SK-N-SH (cell line): Measurements from ENCODE around the gene ANO3. TPM values are rescaled to one million over a fixed set of nuclear protein-coding genes. Genes with fewer than 3 reads are reported as not detected.
"Not testable (repeated sequence)": the region's sequence is repeated elsewhere in the genome, so short reads cannot be mapped to it uniquely, and the experiment has no call there.

Experiments
- CTCF ChIA-PET: fragments of 300-600, 350-600 bp; formaldehyde crosslinking; extraction: SDS; loops from one replicate; lab custom pipeline; 2021; lab: Yijun Ruan, JAX
- POLR2A ChIA-PET: fragments of 350-600 bp; sonication (Branson Sonifier 250); formaldehyde crosslinking; extraction: SDS; loops from one replicate; lab custom pipeline; 2020; ENCODE audit warnings: antibody characterized with exemption, inconsistent platforms; lab: Yijun Ruan, JAX
- DNase-seq: peaks from one replicate; pipeline ENCODE4 v3.0.0; 2012
- H2AFZ ChIP-seq: fragments of 200-600 bp; sonication (generic); 2 replicates; pipeline ENCODE4 v1.8.1; 2016; ENCODE audit warnings: antibody characterized with exemption, mild to moderate bottlenecking, low read depth
- H3F3A ChIP-seq: fragments of 200-600 bp; sonication (generic); replicated peaks from 2 replicates; pipeline ENCODE3; 2016; ENCODE audit warnings: antibody characterized with exemption, mild to moderate bottlenecking; ENCODE audit not compliant: insufficient read depth
- H3K27ac ChIP-seq, 2 experiments: fragments of 200-500 bp in 1 of 2; fragments of 200-600 bp in 1 of 2; sonication (Bioruptor generic) in 1 of 2; sonication (generic), shearing (Covaris generic) in 1 of 2; 2 replicates each; pipeline versions ENCODE4 v1.5.1 to v1.6.1; 2014 to 2016; ENCODE audit warnings: low read depth in 2 of 2, inconsistent platforms in 1 of 2, low read length in 1 of 2, mild to moderate bottlenecking in 1 of 2, mixed read lengths in 1 of 2
- H3K27me3 ChIP-seq: fragments of 200-600 bp; sonication (generic), shearing (Covaris generic); 2 replicates; pipeline ENCODE4 v1.6.1; 2016; ENCODE audit warnings: mixed run types; ENCODE audit not compliant: insufficient read depth
- H3K36me3 ChIP-seq, 2 experiments: fragments of 200-500 bp in 1 of 2; fragments of 200-600 bp in 1 of 2; sonication (Bioruptor generic) in 1 of 2; sonication (generic) in 1 of 2; replicated peaks in 1 of 2; 2 replicates each; pipeline versions ENCODE3 to v1.5.1; 2014 to 2016; ENCODE audit warnings: low read length in 1 of 2, mild to moderate bottlenecking in 1 of 2; ENCODE audit not compliant: insufficient read depth in 2 of 2, control insufficient read depth in 1 of 2
- H3K4me1 ChIP-seq, 2 experiments: fragments of 200-500 bp in 1 of 2; fragments of 200-600 bp in 1 of 2; sonication (Bioruptor generic) in 1 of 2; sonication (generic), shearing (Covaris generic) in 1 of 2; 2 replicates each; pipeline versions ENCODE4 v1.5.1 to v1.6.1; 2014 to 2016; ENCODE audit warnings: low read depth in 1 of 2, low read length in 1 of 2, mixed run types in 1 of 2; ENCODE audit not compliant: insufficient read depth in 2 of 2, control insufficient read depth in 1 of 2
- H3K4me2 ChIP-seq: fragments of 200-600 bp; sonication (generic), shearing (Covaris generic); 2 replicates; pipeline ENCODE4 v1.6.1; 2017; ENCODE audit warnings: mixed run types
- H3K4me3 ChIP-seq, 2 experiments: fragments of 200-500 bp in 1 of 2; fragments of 200-600 bp in 1 of 2; sonication (Bioruptor generic) in 1 of 2; sonication (generic), shearing (Covaris generic) in 1 of 2; 2 replicates each; pipeline versions ENCODE4 v1.5.1 to v1.8.1; 2014 to 2016; ENCODE audit warnings: low read depth in 2 of 2, inconsistent platforms in 1 of 2, low read length in 1 of 2, mild to moderate bottlenecking in 1 of 2, mixed read lengths in 1 of 2, moderate library complexity in 1 of 2
- H3K79me2 ChIP-seq: fragments of 200-600 bp; sonication (generic); 2 replicates; pipeline ENCODE4 v1.8.1; 2017; ENCODE audit warnings: mild to moderate bottlenecking; ENCODE audit not compliant: insufficient read depth
- H3K9ac ChIP-seq: fragments of 200-600 bp; sonication (generic); 2 replicates; pipeline ENCODE4 v1.6.1; 2017; ENCODE audit warnings: mixed run types
- H3K9me2 ChIP-seq: fragments of 200-600 bp; sonication (generic); 2 replicates; pipeline ENCODE4 v1.6.1; 2017; ENCODE audit warnings: mixed run types
- H3K9me3 ChIP-seq: fragments of 200-600 bp; sonication (generic); 2 replicates; pipeline ENCODE4 v1.6.1; 2017; ENCODE audit warnings: mixed run types, mild to moderate bottlenecking, moderate library complexity
- H4K20me1 ChIP-seq: fragments of 200-600 bp; sonication (generic); 2 replicates; pipeline ENCODE4 v1.6.1; 2017; ENCODE audit warnings: mild to moderate bottlenecking, mixed run types; ENCODE audit not compliant: insufficient read depth
- GABPA ChIP-seq: IDR thresholded peaks from 2 replicates; pipeline ENCODE4 v1.4.0; 2012; ENCODE audit warnings: low read depth, mild to moderate bottlenecking
- GATA2 ChIP-seq: sonication (generic); formaldehyde crosslinking; IDR thresholded peaks from 2 replicates; pipeline ENCODE4 v1.5.0; 2020; ENCODE audit warnings: mild to moderate bottlenecking, missing genetic modification reagents
- JUND ChIP-seq: IDR thresholded peaks from 2 replicates; pipeline ENCODE4 v1.4.0; 2012
- MEF2A ChIP-seq: IDR thresholded peaks from 2 replicates; pipeline ENCODE4 v1.4.0; 2012; ENCODE audit warnings: low read depth, borderline replicate concordance
- MXI1 ChIP-seq: IDR thresholded peaks from 2 replicates; pipeline ENCODE4 v1.6.1; 2012; ENCODE audit warnings: mild to moderate bottlenecking, low read depth, low read length, improper control_type of control experiment
- NRF1 ChIP-seq: IDR thresholded peaks from 2 replicates; pipeline ENCODE4 v1.6.1; 2012; ENCODE audit warnings: low read depth, mild to moderate bottlenecking, low read length
- POLR2AphosphoS5 ChIP-seq: IDR thresholded peaks from 2 replicates; pipeline ENCODE4 v1.6.1; 2012; ENCODE audit warnings: low read depth, low read length
- RCOR1 ChIP-seq: fragments of 150-350 bp; IDR thresholded peaks from 2 replicates; pipeline ENCODE4 v1.6.1; 2017; ENCODE audit warnings: antibody characterized with exemption, low read length
- TEAD4 ChIP-seq: IDR thresholded peaks from 2 replicates; pipeline ENCODE4 v1.4.0; 2012; ENCODE audit warnings: mild to moderate bottlenecking, borderline replicate concordance; ENCODE audit not compliant: insufficient read depth
- WGBS: methylation state at CpG from one replicate; pipeline ENCODE4 v1.1.6; 2017; ENCODE audit warnings: low lambda C conversion rate; 5-methylcytosine and 5-hydroxymethylcytosine counted together
- polyA plus RNA-seq, 3 experiments: library from polyadenylated mRNA; depleted of rRNA; stranded (reverse); fragments of >200 nt; gene quantifications; 2 replicates each; pipeline ENCODE4 v1.2.3, GENCODE V29; 2012
- TF ChIP-seq, protein P1 (sequence below): IDR thresholded peaks from 2 replicates; pipeline ENCODE4 v1.4.0; 2012; ENCODE audit warnings: low read depth, borderline replicate concordance
- TF ChIP-seq, protein P2 (sequence below): IDR thresholded peaks from 2 replicates; pipeline ENCODE4 v1.6.1; 2012; ENCODE audit warnings: mild to moderate bottlenecking, low read depth, low read length, moderate library complexity

The ANO3 gene
- polyA plus RNA-seq, 1 of the 3 experiments (the other 2 are of a cell fraction), result 0.13 TPM

DNA sequence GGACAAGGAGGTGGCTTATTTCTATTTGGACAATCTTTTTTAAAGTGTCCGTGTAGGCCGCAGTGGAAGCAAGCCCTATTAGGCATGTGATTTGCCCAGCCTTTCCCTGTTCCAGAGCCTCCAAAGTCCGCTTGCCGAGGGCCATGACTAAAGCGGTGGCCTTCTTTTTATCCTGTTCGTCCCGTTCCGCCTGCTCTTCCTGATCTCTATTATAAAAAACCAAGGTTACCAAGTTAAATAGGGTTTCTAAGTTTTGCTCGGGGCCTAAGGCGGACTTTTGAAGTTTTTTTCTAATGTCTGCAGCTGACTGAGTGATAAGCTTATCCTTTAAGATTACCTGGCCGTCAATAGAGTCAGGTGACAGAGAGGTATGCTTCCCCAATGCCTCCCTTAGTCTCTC, 261.8 kb downstream of the ANO3 start:
- TF ChIP-seq JUND (no peak), NRF1 (no peak), TEAD4 (no peak), MXI1 (no peak), GATA2 (no peak), POLR2AphosphoS5 (no peak), MEF2A (no peak), GABPA (no peak), RCOR1 (no peak)
- TF ChIP-seq, protein P1, sequence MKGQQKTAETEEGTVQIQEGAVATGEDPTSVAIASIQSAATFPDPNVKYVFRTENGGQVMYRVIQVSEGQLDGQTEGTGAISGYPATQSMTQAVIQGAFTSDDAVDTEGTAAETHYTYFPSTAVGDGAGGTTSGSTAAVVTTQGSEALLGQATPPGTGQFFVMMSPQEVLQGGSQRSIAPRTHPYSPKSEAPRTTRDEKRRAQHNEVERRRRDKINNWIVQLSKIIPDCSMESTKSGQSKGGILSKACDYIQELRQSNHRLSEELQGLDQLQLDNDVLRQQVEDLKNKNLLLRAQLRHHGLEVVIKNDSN, result no peak
- TF ChIP-seq, protein P2, sequence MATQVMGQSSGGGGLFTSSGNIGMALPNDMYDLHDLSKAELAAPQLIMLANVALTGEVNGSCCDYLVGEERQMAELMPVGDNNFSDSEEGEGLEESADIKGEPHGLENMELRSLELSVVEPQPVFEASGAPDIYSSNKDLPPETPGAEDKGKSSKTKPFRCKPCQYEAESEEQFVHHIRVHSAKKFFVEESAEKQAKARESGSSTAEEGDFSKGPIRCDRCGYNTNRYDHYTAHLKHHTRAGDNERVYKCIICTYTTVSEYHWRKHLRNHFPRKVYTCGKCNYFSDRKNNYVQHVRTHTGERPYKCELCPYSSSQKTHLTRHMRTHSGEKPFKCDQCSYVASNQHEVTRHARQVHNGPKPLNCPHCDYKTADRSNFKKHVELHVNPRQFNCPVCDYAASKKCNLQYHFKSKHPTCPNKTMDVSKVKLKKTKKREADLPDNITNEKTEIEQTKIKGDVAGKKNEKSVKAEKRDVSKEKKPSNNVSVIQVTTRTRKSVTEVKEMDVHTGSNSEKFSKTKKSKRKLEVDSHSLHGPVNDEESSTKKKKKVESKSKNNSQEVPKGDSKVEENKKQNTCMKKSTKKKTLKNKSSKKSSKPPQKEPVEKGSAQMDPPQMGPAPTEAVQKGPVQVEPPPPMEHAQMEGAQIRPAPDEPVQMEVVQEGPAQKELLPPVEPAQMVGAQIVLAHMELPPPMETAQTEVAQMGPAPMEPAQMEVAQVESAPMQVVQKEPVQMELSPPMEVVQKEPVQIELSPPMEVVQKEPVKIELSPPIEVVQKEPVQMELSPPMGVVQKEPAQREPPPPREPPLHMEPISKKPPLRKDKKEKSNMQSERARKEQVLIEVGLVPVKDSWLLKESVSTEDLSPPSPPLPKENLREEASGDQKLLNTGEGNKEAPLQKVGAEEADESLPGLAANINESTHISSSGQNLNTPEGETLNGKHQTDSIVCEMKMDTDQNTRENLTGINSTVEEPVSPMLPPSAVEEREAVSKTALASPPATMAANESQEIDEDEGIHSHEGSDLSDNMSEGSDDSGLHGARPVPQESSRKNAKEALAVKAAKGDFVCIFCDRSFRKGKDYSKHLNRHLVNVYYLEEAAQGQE, result no peak
- Histone ChIP-seq H3K9ac (no peak overlapping the region), H2AFZ (no peak overlapping the region), H3K27me3 (no peaks in the 10 kb centered on the region), H3K36me3 (no peaks in the 10 kb centered on the region), H3K79me2 (no peaks in the 10 kb centered on the region), H3K4me2 (no peak overlapping the region), H3K27ac (no peak overlapping the region), H4K20me1 (no peaks in the 10 kb centered on the region), H3K9me3 (no peaks in the 10 kb centered on the region), H3K4me3 (no peak overlapping the region), H3K9me2 (no peaks in the 10 kb centered on the region), H3F3A (no peaks in the 10 kb centered on the region), H3K4me1 (no peaks in the 10 kb centered on the region; a peak in 1 of 4 replicates)
- CTCF ChIA-PET, result no interaction called here
- POLR2A ChIA-PET, result no interaction called here
- DNase-seq, result no peak
- WGBS, result 67% methylated on average over 11 of the region's 11 CpGs

DNA sequence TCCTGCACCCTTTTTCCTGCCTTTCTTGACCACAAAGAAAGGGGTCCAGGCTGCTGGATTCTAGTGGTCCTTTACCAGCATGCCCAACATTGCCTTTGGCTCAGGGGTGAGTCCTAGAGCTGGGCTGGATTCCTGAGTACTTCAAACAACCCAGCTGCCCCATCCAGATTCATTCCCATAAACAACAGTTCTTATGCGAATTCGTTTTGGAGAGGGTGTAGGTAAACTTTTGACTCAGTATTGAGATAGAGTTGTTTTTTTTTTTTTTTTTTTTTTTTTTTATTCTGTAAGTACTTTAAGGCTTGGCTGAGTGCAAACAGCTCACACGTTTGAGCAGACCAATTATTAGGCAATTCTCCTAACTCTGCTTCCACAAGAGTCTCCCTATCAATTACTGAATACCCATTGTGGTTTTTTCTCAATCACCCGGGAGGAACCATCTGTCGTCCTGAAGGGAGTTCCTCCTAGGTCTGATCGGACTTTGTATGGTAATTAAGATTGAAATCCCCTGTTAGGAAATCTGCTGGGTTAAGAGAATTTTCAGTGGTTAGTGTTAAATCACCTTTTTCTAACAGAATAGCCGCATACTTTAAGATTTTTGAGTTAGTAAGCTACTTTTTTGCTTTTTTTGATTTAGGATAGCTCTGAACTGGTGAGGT, 263.4 kb downstream of the ANO3 start:
- H3K4me1 ChIP-seq, H3K9ac ChIP-seq, H4K20me1 ChIP-seq, H3K9me2 ChIP-seq, CTCF ChIA-PET, H3K4me3 ChIP-seq, H3K36me3 ChIP-seq, DNase-seq, H3K27me3 ChIP-seq, POLR2A ChIA-PET, H3K79me2 ChIP-seq, H3F3A ChIP-seq, H3K9me3 ChIP-seq, H2AFZ ChIP-seq, H3K4me2 ChIP-seq, H3K27ac ChIP-seq: not testable (repeated sequence)
- WGBS, result 66% methylated on average over 7 of the region's 7 CpGs

DNA sequence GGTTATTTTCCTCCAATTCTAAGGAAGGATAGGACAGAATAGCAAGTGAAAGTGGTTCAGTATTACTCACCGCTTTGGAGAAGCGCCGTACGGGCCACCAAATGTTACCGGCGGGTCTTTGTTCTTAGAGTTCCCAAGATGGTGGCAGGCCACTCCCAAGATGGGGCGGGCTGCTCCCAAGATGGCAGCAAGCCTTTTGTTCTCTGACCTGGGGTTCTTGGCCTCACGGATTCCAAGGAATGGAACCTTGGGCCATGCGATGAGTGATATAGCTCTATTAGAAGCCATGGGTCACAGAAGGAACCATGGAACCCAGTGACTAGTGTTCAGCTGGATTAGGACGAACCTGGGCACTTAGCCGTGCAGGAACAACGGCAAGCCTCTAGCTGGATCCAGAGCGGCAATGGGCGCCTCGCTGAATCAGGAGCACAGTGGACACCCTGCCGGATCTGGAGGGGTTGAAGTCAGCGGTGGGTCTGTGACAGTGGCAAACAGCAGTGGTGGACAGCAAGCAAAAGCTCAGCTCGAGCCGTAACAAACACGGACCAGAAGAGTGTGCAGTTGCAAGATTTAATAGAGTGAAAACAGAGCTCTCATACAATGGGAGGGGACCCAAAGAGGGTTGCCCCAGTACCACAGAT, 265.2 kb downstream of the ANO3 start:
- H3K27me3 ChIP-seq, H3K79me2 ChIP-seq, H3K4me2 ChIP-seq, H3F3A ChIP-seq, CTCF ChIA-PET, H3K9me3 ChIP-seq, H3K9ac ChIP-seq, H3K36me3 ChIP-seq, H3K27ac ChIP-seq, POLR2A ChIA-PET, H3K4me1 ChIP-seq, H2AFZ ChIP-seq, H3K4me3 ChIP-seq, H4K20me1 ChIP-seq, DNase-seq, H3K9me2 ChIP-seq: not testable (repeated sequence)
- WGBS, result 86% methylated on average over 16 of the region's 20 CpGs
